Sigmoid colon (tissue), 7 donors: ENCODE data around the gene LTF. TPM values are rescaled to one million over a fixed set of nuclear protein-coding genes. Genes with fewer than 3 reads are reported as not detected.
A peak's percentile ranks its signal among the peaks of the same experiment; 100 is the strongest.

ENCODE experiments used
- DNase-seq: peaks from one replicate; pipeline ENCODE4 v3.0.0-alpha.2; 2019
- H3K27ac ChIP-seq, 4 donors: fragments of 200-600 bp; sonication (generic); one replicate each; pipeline ENCODE4 v1.5.1; 2016 to 2019; ENCODE audit warnings: mild to moderate bottlenecking in 1 of 4
- H3K27me3 ChIP-seq, 3 donors: fragments of 200-600 bp; sonication (generic); one replicate each; pipeline ENCODE4 v1.5.1; 2019; ENCODE audit warnings: mild to moderate bottlenecking in 1 of 3
- H3K36me3 ChIP-seq, 4 donors: fragments of 200-600 bp; sonication (generic); one replicate each; pipeline ENCODE4 v1.5.1; 2016 to 2019
- H3K4me1 ChIP-seq, 4 donors: fragments of 200-600 bp; sonication (generic); one replicate each; pipeline ENCODE4 v1.5.1; 2017 to 2019
- H3K4me3 ChIP-seq, 4 donors: fragments of 200-600 bp; sonication (generic); one replicate each; pipeline ENCODE4 v1.5.1; 2017 to 2019; ENCODE audit warnings: mild to moderate bottlenecking in 2 of 4, moderate library complexity in 1 of 4
- H3K9me3 ChIP-seq, 4 donors: fragments of 200-600 bp in 3 of 4; sonication (generic) in 3 of 4; one replicate each; pipeline versions ENCODE4 v1.5.1 to v1.6.1; 2013 to 2019
- CTCF ChIP-seq, 4 experiments: fragments of 450-650 bp in 3 of 4; fragments of 200-600 bp in 1 of 4; IDR thresholded peaks; one replicate each; pipeline ENCODE4 v1.5.1; 2016 to 2019; ENCODE audit warnings: antibody characterized with exemption in 4 of 4, mild to moderate bottlenecking in 3 of 4, moderate library complexity in 2 of 4
- EP300 ChIP-seq, 4 donors: sonication (generic); formaldehyde crosslinking; IDR thresholded peaks; one replicate each; pipeline ENCODE4 v1.6.1; 2017; ENCODE audit warnings: antibody characterized with exemption in 4 of 4
- POLR2A ChIP-seq, 2 donors: fragments of 450-650 bp; IDR thresholded peaks; one replicate each; pipeline ENCODE4 v1.6.1; 2016; ENCODE audit warnings: antibody characterized with exemption in 2 of 2, mild to moderate bottlenecking in 2 of 2, moderate library complexity in 2 of 2
- POLR2AphosphoS5 ChIP-seq, 4 donors: sonication (generic); formaldehyde crosslinking; IDR thresholded peaks; one replicate each; pipeline ENCODE4 v1.6.1; 2017; ENCODE audit warnings: antibody characterized with exemption in 4 of 4
- WGBS, 2 donors: extraction: QIAGEN DNeasy Blood & Tissue Kit; methylation state at CpG; one replicate each; pipeline ENCODE4 v1.1.7; 2013; 5-methylcytosine and 5-hydroxymethylcytosine counted together
- intact Hi-C: fragments of 100-400 bp; cut with DNase I; formaldehyde crosslinking; loops from one replicate; pipeline ENCODE4 v1.15.1; 2023
- polyA plus RNA-seq, 3 donors: library from polyadenylated mRNA; stranded (reverse); fragments of 200-250 nt; gene quantifications; one replicate each; pipeline ENCODE4 v1.2.3, GENCODE V29; 2013
- total RNA-seq, 4 donors: library from RNA; depleted of rRNA; stranded (reverse); fragments of >200 nt; gene quantifications; one replicate each; pipeline ENCODE4 v1.1.0, GENCODE V29; 2016
- donor health status: healthy with polysubstance abuse.
- donor health status: Bipolar disorder and iron deficiency.
- donor health status: healthy.

Gene LTF
- total and polyA plus RNA-seq, 7 donors, result 0.16 to 38.0 (median 0.36) TPM; not detected in 2

- Histone ChIP-seq H3K4me3 (no peak overlapping the region), H3K27ac (no peak overlapping the region), H3K4me1 (peaks cover 0 to 8% (median 5%) of the 10 kb centered on the region in 4 donors), H3K9me3 (no peaks in the 10 kb centered on the region), H3K27me3 (no peaks in the 10 kb centered on the region), H3K36me3 (no peaks in the 10 kb centered on the region)
- DNase-seq, result peak; percentile 3
- intact Hi-C loops, result loop anchor here (5.0 kb wide), 1 partner anchor 72 kb away; no protein-coding TSS in a partner anchor
- 73 to 79% methylated on average over 4 of the region's 4 CpGs for WGBS, 2 donors
- TF ChIP-seq POLR2AphosphoS5 (IDR thresholded peaks at IDR 0.05) (no peak), EP300 (IDR thresholded peaks at IDR 0.05) (no peak), CTCF (IDR thresholded peaks at IDR 0.05) (no peak), POLR2A (IDR thresholded peaks at IDR 0.05) (no peak)
These were observed 21.1 kb upstream of the LTF start for GRCh38 chr3:46485779-46486175.

- Histone ChIP-seq H3K4me3 (no peak overlapping the region), H3K36me3 (no peaks in the 10 kb centered on the region), H3K27ac (no peak overlapping the region), H3K4me1 (peaks cover 0 to 8% (median 5%) of the 10 kb centered on the region in 4 donors), H3K27me3 (no peaks in the 10 kb centered on the region), H3K9me3 (no peaks in the 10 kb centered on the region)
- WGBS, 2 donors, result 29 to 64% methylated on average over 10 of the region's 10 CpGs
- peak; percentile 53 for DNase-seq
- intact Hi-C loops, result loop anchor here (5.0 kb wide), 1 partner anchor 72 kb away; no protein-coding TSS in a partner anchor
- no peak for TF ChIP-seq CTCF (IDR thresholded peaks at IDR 0.05)
- TF ChIP-seq POLR2A (IDR thresholded peaks at IDR 0.05), result no peak
- no peak for TF ChIP-seq EP300 (IDR thresholded peaks at IDR 0.05)
- TF ChIP-seq POLR2AphosphoS5 (IDR thresholded peaks at IDR 0.05), result no peak
These were observed 20.4 kb upstream of the LTF start for GRCh38 chr3:46484911-46485778.

GRCh38 chr3:46484388-46484787, 19.7 kb upstream of the LTF start:
- Histone ChIP-seq H3K9me3 (no peaks in the 10 kb centered on the region), H3K36me3 (no peaks in the 10 kb centered on the region), H3K4me1 (peaks cover 0 to 8% (median 5%) of the 10 kb centered on the region in 4 donors), H3K4me3 (no peak overlapping the region), H3K27me3 (no peaks in the 10 kb centered on the region), H3K27ac (no peak overlapping the region)
- DNase-seq, result no peak
- 95 to 96% methylated on average over 1 of the region's 1 CpG for WGBS, 2 donors
- intact Hi-C loops, result no loop called here
- TF ChIP-seq POLR2AphosphoS5 (IDR thresholded peaks at IDR 0.05) (no peak), POLR2A (IDR thresholded peaks at IDR 0.05) (no peak), CTCF (IDR thresholded peaks at IDR 0.05) (no peak), EP300 (IDR thresholded peaks at IDR 0.05) (no peak)

GRCh38 chr3:46483825-46484224, 19.1 kb upstream of the LTF start:
- H3K4me1 ChIP-seq, result peaks cover 0 to 4% (median 3%) of the 10 kb centered on the region in 4 donors
- intact Hi-C loops, result no loop called here
- no peaks in the 10 kb centered on the region for H3K36me3 ChIP-seq
- no peaks in the 10 kb centered on the region for H3K27me3 ChIP-seq
- no peak for TF ChIP-seq POLR2AphosphoS5 (IDR thresholded peaks at IDR 0.05)
- TF ChIP-seq POLR2A (IDR thresholded peaks at IDR 0.05), result no peak
- no peak for TF ChIP-seq EP300 (IDR thresholded peaks at IDR 0.05)
- no peak for TF ChIP-seq CTCF (IDR thresholded peaks at IDR 0.05)
- DNase-seq, result no peak
- H3K9me3 ChIP-seq, result no peaks in the 10 kb centered on the region
- 89 to 96% methylated on average over 2 of the region's 2 CpGs for WGBS, 2 donors
- no peak overlapping the region for H3K4me3 ChIP-seq
- no peak overlapping the region for H3K27ac ChIP-seq
